DMS153 treated with DMSO at 0.1 percent for 48 hours (cell line): ENCODE results near the gene SP7.
"Not testable (repeated sequence)": the region's sequence is repeated elsewhere in the genome, so short reads cannot be mapped to it uniquely, and the experiment has no call there.

ENCODE experiments used
- DNase-seq: peaks from one replicate; lab custom pipeline; 2025; ENCODE audit not compliant: unreplicated experiment; lab: John Stamatoyannopoulos, UW

SP7 gene

DNA sequence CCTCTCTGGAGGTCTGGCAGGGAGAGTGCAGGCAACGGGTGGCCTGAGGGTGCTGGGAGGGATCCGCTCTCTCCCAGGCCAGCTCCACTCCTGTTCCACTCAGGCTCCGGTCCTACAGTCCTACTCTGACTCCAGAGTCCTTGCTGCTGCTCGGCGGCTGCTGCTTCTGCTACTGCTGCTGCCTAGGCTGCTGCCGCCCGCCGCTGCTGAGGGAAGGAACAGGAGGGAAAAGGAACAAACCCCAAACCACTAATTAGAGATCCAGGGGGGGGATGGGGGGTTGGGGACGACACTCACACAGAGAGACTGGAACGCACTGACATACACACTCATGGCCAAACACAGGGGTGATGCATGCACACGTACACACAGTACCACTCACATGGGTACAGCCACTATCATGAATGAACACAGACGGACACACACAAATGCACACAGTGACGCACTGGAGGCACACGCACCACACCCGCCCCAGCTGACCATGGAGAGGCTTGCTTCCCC, at the start of gene SP7:
SP7 (minus strand) TSS at position 174 of the 501 bp plus-strand sequence. CDS start 708 bp downstream, outside the sequence.
- DNase-seq = no peak

DNA sequence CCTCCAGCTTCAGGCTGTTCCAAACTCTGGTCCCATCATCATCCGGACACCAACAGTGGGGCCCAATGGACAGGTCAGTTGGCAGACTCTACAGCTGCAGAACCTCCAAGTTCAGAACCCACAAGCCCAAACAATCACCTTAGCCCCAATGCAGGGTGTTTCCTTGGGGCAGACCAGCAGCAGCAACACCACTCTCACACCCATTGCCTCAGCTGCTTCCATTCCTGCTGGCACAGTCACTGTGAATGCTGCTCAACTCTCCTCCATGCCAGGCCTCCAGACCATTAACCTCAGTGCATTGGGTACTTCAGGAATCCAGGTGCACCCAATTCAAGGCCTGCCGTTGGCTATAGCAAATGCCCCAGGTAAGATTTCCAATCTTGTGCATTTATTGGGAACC, 47.1 kb upstream of the SP7 start:
- DNase-seq = no peak

DNA sequence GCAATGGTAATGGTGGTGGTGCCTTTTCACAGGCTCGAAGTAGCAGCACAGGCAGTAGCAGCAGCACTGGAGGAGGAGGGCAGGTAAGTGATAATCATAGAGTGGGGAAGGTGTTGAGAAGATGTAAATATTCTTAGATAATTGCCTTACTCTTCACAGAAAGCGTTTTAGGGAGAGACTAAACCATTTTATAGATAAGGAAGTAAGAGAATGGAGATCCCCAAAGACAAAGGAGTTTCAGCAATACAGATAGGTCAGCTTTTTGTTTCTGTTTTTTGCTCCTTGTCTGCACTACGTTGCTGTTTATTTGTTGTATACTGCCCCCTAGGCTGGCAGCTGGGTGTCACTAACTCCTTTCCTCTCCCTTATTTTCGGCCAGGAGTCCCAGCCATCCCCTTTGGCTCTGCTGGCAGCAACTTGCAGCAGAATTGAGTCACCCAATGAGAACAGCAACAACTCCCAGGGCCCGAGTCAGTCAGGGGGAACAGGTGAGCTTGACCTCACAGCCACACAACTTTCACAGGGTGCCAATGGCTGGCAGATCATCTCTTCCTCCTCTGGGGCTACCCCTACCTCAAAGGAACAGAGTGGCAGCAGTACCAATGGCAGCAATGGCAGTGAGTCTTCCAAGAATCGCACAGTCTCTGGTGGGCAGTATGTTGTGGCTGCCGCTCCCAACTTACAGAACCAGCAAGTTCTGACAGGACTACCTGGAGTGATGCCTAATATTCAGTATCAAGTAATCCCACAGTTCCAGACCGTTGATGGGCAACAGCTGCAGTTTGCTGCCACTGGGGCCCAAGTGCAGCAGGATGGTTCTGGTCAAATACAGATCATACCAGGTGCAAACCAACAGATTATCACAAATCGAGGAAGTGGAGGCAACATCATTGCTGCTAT, 45.8 kb upstream of the SP7 start:
- DNase-seq = no peak

DNA sequence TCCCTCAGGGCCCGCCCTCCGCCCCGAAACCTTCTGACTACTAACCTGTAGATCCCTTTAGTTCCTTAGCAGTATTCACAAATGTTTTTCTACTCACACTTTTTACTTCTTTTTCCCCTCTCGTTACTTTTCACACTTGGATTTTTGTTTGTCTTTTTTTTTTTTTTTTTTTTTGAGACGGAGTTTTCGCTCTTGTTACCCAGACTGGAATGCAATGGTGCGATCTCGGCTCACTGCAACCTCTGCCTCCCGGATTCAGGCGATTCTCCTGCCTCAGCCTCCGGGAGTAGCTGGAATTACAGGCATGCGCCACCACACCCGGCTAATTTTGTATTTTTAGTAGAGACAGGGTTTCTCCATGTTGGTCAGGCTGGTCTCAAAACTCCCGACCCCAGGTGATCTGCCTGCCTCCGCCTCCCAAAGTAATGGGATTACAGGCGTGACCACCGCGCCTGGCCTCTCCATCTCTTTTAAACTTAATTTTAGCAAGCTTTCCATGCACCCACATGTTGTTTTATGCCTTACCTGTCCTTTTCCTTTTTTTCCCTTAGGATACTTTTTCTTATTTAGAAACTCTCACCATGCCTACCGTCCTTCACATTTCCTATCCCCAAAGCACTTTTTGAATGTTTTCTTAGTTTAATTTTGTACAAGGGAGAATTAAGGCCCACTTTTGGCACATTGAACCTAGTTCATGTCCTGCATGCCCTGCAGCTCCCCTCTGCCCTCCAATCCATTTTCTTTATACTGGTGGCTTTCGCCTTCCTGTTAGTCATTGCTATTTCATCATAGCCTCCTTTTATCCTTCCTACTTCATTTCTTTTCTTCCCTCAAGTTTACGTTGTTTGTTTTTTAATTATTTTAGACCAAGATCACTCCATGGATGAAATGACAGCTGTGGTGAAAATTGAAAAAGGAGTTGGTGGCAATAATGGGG, 44.9 kb upstream of the SP7 start:
- no peak for DNase-seq

DNA sequence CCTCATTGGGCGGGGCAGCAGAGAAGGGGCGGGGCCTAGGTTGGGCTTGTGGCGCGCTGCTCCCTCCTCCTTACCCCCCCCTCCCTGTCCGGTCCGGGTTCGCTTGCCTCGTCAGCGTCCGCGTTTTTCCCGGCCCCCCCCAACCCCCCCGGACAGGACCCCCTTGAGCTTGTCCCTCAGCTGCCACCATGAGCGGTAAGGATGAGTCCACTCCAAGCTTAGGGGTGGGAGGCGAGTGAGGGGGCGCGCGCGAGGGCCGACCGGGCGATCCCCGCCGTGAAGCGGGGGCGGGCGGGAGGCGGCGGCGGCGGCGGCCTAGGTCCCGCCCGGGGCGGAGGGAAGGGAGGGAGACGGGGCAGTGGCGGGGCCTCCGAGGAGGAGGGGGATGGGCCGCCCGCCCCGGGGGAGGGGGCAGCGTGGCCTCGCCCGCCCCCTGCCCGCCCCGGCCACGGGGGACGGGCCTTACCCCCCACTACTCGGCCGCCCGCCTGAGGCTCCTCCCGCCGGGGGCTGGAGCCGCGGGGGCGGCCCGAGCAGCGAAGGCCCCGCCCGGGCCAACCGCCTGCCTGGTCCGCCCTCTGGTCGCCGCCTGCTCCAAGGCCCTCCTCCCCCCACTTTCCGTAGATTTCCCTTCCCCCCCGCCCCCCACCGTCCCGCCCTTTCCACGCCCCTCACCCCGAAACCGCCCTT, 44.1 kb upstream of the SP7 start, which contains the start of gene SP1:
SP1 (plus strand) TSS at position 73 of the 690 bp plus-strand sequence; CDS start at position 189, 116 bp downstream.
- peak; percentile 65 for DNase-seq

- DNase-seq = peak; percentile 100
Measured at GRCh38 chr12:53379389-53380103, 43.4 kb upstream of the SP7 start.

GRCh38 chr12:53378724-53379388, 42.7 kb upstream of the SP7 start:
- DNase-seq = peak; percentile 29

- DNase-seq = no peak
Measured at GRCh38 chr12:53378222-53378621, 42.1 kb upstream of the SP7 start.

DNA sequence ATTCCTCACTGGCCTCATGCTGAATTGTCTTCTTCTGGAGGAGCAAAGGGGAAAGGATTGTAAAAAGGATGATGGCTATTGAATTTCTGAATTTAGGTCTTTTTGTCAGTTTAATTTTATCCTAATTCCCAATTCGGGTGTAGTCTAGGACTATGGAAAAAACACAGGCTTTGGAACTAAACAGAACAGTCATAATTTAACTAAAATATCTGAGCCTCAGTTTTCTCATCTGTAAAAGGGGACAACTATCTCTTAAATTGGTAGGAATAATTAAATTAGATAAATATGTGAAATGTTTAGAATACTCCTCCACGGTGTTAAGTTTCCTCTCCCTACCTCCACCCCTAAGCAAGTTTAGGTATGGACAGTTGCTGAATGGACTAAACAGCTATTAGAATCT, 40.6 kb upstream of the SP7 start:
- no peak for DNase-seq

DNA sequence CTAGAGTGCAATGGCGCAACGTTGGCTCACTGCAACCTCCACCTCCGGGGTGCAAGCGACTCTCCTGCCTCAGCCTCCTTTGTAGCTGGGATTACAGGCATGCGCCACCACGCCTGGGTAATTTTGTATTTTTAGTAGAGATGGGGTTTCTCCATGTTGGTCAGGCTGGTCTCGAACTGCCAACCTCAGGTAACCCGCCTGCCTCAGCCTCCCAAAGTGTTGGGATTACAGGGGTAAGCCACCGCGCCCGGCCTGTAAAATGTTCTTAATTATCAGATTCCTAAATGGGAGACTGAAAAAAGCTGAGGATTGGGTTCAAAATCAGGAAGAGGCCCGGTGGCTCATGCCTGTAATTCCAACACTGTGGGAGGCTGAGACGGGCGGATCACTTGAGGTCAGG, 38.1 kb upstream of the SP7 start:
- DNase-seq = not testable (repeated sequence)

DNA sequence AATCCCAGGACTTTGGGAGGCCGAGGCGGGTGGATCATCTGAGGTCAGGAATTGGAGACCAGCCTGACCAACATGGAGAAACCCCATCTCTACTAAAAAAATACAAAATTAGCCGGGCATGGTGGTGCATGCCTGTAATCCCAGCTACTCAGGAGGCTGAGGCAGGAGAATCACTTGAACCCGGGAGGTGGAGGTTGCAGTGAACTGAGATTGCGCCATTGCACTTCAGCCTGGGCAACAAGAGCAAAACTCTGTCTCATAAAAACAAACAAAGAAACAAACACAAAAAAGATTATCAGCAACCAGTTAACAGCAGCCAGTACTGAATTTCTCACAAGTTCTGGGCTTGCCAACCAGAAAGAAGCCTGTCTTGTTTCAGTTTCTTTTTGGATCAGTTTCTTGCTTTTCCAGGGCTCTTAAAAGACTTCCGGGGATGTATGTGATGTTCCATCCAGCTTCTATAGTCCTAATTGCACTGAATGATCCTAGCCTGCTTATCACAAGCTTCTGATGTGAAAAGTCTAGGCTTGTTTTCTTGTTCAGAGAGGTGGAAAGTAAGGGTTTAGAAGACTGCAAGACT, 37.5 kb upstream of the SP7 start:
- DNase-seq = not testable (repeated sequence)

GRCh38 chr12:53365245-53365904, 29.2 kb upstream of the SP7 start:
- no peak for DNase-seq

DNA sequence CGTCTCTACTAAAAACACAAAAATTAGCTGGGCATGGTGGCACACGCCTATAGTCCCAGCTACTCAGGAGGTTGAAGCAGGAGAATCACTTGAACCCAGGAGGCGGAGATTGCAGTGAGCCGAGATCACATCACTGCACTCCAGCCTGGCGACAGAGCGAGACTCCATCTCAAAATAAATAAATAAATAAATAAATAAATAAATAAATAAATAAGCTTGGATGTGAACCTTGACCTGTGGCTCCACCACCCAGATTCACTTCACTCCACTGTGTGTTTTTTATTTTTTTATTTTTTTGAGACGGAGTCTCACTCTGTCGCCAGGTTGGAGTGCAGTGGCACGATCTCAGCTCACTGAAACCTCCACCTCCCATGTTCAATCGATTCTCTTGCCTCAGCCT, 25.5 kb upstream of the SP7 start:
- not testable (repeated sequence) for DNase-seq

- no peak for DNase-seq
Measured at GRCh38 chr12:53358836-53359419, 22.8 kb upstream of the SP7 start.

DNA sequence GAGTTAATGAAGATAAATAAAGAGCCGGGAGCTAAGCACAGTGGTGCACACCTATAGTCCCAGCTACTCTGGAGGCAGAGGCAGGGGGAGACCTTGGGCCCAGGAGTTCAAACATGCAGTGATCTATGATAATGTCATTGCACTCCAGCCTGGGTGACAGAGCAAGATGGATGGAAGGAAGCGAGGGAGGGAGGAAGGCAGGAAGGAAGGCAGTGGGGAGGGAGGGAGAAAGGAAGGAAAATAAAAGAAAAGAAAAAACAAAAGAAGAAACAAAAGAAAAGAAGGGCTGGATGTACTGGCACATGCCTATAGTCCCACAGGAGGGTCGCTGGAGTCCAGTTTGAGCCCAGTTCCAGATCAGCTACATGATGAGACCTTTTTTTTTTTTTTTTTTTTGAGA, 19.0 kb upstream of the SP7 start:
- no peak for DNase-seq

DNA sequence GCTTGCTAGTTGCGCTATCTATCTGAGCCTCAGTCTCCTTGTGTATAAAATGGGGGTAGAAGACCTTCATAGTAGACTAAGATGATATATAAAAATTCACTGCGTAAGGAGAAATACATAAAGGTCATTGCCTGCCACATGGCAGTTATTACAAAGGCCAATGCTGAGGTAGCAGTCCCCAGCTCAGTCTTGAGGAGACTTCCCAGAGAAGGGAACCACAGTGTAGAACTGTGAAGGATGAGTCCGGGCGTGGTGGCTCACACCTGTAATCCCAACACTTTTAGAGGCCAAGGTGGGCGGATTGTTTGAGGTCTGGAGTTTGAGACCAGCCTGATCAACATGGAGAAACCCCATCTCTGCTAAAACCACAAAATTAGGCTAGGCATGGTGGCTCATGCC, 17.1 kb upstream of the SP7 start:
- DNase-seq = no peak

- peak; percentile 59 for DNase-seq
Measured at GRCh38 chr12:53352331-53353256, 16.4 kb upstream of the SP7 start.
